ENCODE data around the gene BAIAP2L2.
"Not testable (repeated sequence)": the region's sequence is repeated elsewhere in the genome, so short reads cannot be mapped to it uniquely, and the experiment has no call there.

BAIAP2L2 gene

GRCh38 chr22:38110008-38110862 lies at the start of gene BAIAP2L2:
Gene BAIAP2L2 (minus strand): TSS chr22:38110684. CDS start chr22:38110525, 159 bp downstream.
- no peak for FAIRE-seq
- no peak for DNase-seq (ENCODE audit: insufficient read length, low spot score)
- TF ChIP-seq CTCF (IDR thresholded peaks at IDR 0.05; ENCODE audit: insufficient read depth, missing control alignments), result no peak

DNA sequence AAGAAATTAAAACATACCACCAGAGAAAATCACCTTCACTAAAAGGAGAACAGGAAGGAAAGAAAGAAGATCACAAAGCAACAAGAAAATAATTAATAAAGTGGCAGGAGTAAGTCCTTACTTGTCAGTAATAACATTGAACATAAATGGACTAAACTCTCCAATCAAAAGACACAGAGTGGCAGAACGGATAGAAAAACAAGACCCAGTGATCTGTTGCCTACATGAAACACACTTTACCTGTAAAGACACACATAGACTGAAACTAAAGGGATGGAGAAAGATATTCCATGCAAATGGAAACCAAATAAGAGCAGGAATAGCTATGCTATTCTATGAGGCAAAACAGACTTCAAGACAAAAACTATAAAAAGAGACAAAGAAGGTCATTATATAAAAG lies 45.2 kb upstream of the BAIAP2L2 start:
- no peak for TF ChIP-seq CTCF (IDR thresholded peaks at IDR 0.05; ENCODE audit: insufficient read depth, missing control alignments)
- no peak for FAIRE-seq

DNA sequence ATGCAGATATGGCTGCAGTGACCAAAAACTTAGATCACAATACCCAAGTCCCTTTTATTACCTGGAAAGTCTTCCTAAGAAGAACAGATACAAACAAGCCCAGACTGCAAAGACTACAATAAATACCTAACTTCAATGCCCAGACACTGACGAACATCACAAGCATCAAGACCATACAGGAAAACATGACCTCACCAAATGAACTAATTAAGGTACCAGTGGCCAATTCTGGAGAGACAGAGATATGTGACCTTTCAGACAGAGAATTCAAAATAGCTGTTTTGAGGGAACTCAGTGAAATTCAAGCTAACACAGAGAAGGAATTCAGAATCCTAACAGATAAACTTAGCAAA lies 44.1 kb upstream of the BAIAP2L2 start:
- peak; percentile 38 for TF ChIP-seq CTCF (IDR thresholded peaks at IDR 0.05; ENCODE audit: insufficient read depth, missing control alignments)
- FAIRE-seq; DNase-seq (ENCODE audit: insufficient read length, low spot score): not testable (repeated sequence)

More for the DNA sequence above, 45.2 kb upstream of the BAIAP2L2 start:
- no peak for DNase-seq (ENCODE audit: insufficient read length, low spot score)

DNA sequence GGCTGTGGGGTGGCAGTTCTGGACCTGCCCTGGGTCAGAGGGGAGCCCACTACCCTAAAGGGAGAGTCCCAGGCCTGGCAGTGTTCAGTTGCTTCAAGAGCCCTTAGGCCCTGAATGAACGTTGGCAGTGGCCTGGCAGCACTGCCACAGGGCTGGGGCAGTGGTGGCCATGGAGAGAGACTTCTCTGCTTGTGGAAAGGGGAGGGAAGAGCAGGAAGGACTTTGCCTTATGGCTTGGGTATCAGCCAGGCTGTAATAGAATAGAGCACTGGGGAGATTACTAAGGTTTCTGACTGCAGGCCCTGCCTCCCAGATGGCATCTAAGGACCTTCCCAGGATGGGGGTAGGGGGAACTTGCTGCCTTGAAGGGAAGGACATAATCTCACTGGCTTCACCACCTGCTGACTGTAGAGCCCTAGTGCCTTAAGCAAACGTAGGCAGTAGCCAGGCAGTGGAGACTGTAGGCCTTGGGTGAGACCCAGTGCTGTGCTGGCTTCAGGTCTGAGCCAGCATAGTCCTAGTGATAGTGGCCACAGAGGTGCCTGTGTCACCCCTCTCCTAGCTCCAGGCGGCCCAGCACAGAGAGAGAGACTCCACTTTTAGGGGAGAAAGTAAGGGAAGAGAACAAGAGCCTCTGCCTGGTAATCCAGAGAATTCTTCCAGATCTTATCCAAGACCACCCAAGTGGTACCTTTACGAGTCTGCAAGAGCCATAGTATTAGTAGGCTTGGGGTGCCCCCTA lies 43.5 kb upstream of the BAIAP2L2 start:
- DNase-seq (ENCODE audit: insufficient read length, low spot score) (no peak), FAIRE-seq (no peak)
- TF ChIP-seq CTCF (IDR thresholded peaks at IDR 0.05; ENCODE audit: insufficient read depth, missing control alignments), result no peak

- DNase-seq (ENCODE audit: insufficient read length, low spot score) (no peak), FAIRE-seq (no peak)
- TF ChIP-seq CTCF (IDR thresholded peaks at IDR 0.05; ENCODE audit: insufficient read depth, missing control alignments), result no peak
Observed at GRCh38 chr22:38151126-38151500, 40.6 kb upstream of the BAIAP2L2 start.

GRCh38 chr22:38148245-38148644 lies 37.8 kb upstream of the BAIAP2L2 start:
- no peak for TF ChIP-seq CTCF (IDR thresholded peaks at IDR 0.05; ENCODE audit: insufficient read depth, missing control alignments)
- DNase-seq (ENCODE audit: insufficient read length, low spot score), result no peak
- no peak for FAIRE-seq

DNA sequence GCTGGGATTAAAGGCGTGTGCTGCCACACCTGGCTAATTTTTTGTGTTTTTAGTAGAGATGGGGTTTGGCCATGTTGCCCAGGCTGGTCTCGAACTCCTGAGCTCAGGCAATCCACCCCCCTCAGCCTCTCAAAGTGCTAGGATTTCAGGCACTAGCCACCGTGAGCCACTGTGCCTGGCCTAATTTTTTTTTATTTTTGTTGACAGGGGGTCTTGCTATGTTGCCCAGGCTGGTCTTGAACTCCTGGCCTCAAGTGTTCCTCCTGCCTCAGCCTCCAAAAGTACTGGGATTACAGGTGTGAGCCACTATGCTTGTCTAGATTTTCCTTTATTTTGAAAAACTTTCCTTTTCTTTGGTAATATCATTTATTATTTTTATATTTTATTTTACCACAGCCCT lies 35.7 kb upstream of the BAIAP2L2 start:
- not testable (repeated sequence) for FAIRE-seq; DNase-seq (ENCODE audit: insufficient read length, low spot score)

Data from D721Med (cell line).